ENCODE results near the gene TUBAL3. TPM values are rescaled to one million over a fixed set of nuclear protein-coding genes. Genes with fewer than 3 reads are reported as not detected.

Gene TUBAL3
- total and polyA plus RNA-seq, 2 of the 4 experiments (the other 2 are of a cell fraction) = not detected

- no CpG with 5 or more reads among the region's 18 CpGs for WGBS, 2 experiments (ENCODE audit: extremely low coverage in 2 of 2, insufficient read length in 1 of 2)
- in situ Hi-C loops (cut with MboI; ENCODE audit: low sequenced_read_pairs) = no loop called here
These were observed 9.5 kb downstream of the TUBAL3 start for GRCh38 chr10:5395168-5395567.

More at GRCh38 chr10:5395168-5395567, 9.5 kb downstream of the TUBAL3 start:
- Histone ChIP-seq H3K4ac (ENCODE audit: low read depth, low read length) (no peak overlapping the region), H3K4me1 (ENCODE audit: control insufficient read depth, insufficient read depth, low read length) (no peaks in the 10 kb centered on the region), H2BK120ac (ENCODE audit: low read depth, low read length) (no peak overlapping the region), H2AK5ac (ENCODE audit: low read depth, low read length) (no peak overlapping the region), H2BK15ac (ENCODE audit: low read depth, low read length) (no peak overlapping the region), H2AFZ (replicated peaks; ENCODE audit: low read length, poor library complexity) (no peak overlapping the region), H2BK5ac (ENCODE audit: low read depth, low read length, poor library complexity, severe bottlenecking) (no peak overlapping the region), H3K14ac (replicated peaks; ENCODE audit: low read depth, low read length) (no peak overlapping the region), H3K4me2 (ENCODE audit: low read depth, low read length) (no peak overlapping the region), H3K27me3 (ENCODE audit: control insufficient read depth, insufficient read depth, low read length) (peaks cover 6% of the 10 kb centered on the region), H3K56ac (ENCODE audit: extremely low read depth, insufficient read depth, low read length) (no peak overlapping the region), H3K23ac (ENCODE audit: low read depth, low read length) (no peak overlapping the region), H3K36me3 (ENCODE audit: control insufficient read depth, insufficient read depth, low read length) (no peaks in the 10 kb centered on the region), H3K4me3 (ENCODE audit: insufficient read depth, low read depth, low read length) (no peak overlapping the region), H2AK9ac (replicated peaks; ENCODE audit: low read depth, low read length, poor library complexity) (no peak overlapping the region), H4K8ac (ENCODE audit: low read depth in 2 of 2, low read length in 2 of 2) (no peak overlapping the region), H3K18ac (ENCODE audit: low read depth, low read length) (no peak overlapping the region), H3K9me1 (ENCODE audit: insufficient read depth, low read length) (no peaks in the 10 kb centered on the region), H4K5ac (ENCODE audit: low read depth, low read length) (no peak overlapping the region), H3K9me3 (ENCODE audit: control insufficient read depth, insufficient read depth, low read length) (peaks cover 6% of the 10 kb centered on the region), H3K27ac (ENCODE audit: insufficient read depth, low read length) (no peak overlapping the region), H4K20me1 (ENCODE audit: insufficient read depth, low read length) (no peaks in the 10 kb centered on the region), H3K9ac (ENCODE audit: low read depth, low read length) (no peak overlapping the region), H3K79me1 (ENCODE audit: low read depth in 1 of 2, low read length in 2 of 2) (no peaks in the 10 kb centered on the region), H2BK20ac (ENCODE audit: low read depth, low read length) (no peak overlapping the region), H4K91ac (ENCODE audit: insufficient read depth, low read depth, low read length) (no peak overlapping the region)
- dilution Hi-C loops (cut with HindIII; ENCODE audit: low sequenced_read_pairs, unreplicated experiment) (no loop called here), intact Hi-C loops (cut with micrococcal nuclease) (no loop called here)
- no peak for TF ChIP-seq SMC3 (IDR thresholded peaks at IDR 0.05; ENCODE audit: low read depth, low read length)
- TF ChIP-seq CTCF (conservative IDR thresholded peaks at IDR 0.05; ENCODE audit: low read depth, low read length) = no peak
- no peak for TF ChIP-seq CHD1 (IDR thresholded peaks at IDR 0.05; ENCODE audit: low read depth, low read length)
- no peak for DNase-seq
- ChIA-PET CTCF (no interaction called here), POLR2A (ENCODE audit: unreplicated experiment) (no interaction called here)
- no TSS peak for BruUV-seq (replicated peaks)
- ATAC-seq (ENCODE audit: low read depth) = no peak
